ENCODE results near the gene PRR7.

Gene PRR7

DNA sequence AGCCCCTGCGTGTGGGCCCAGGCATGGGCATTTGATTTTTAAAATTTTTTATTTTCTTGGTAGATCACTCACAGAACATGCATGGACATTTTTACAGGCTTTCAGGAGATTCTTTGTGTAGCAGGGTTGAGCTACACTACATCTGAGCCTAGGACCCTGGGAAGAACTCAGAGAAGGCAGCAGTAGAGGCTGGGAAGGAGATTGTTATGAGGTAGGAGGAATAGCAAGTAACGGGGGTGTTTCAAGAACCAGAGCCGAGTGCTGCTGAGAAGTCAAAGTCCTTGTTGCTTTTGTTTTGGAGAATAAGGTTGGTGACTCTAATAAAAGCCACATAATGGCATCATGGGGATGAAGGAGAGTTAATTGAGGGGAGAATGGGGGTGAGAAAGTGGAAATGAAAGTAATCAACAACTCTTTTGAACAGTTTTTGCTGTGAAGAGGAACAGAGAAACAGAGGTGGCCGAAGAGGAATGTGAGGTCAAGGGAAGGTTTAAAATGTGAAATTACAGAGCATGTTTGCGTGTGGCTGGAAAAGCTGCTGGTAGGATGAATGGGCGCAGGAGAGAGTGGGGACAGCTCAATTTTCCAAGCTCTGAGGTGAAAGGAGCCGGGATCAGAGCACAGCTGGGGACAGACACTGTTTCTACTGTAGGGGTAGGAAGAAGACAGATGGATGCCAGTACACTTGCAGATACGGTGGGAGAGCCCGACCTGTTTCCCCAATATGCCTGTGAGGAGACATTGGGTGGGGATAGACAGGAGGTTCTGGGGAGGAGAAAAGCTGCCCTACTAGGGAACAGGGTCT lies 55.5 kb downstream of the PRR7 start:
- DNase-seq = peak in 1 of 2 donors; percentile 26

- DNase-seq = no peak
These were observed 56.3 kb downstream of the PRR7 start for GRCh38 chr5:177502886-177503285.

GRCh38 chr5:177503351-177504085 lies 56.9 kb downstream of the PRR7 start:
- no peak for DNase-seq

GRCh38 chr5:177504086-177505056 lies 57.8 kb downstream of the PRR7 start:
- no peak for DNase-seq

GRCh38 chr5:177505075-177505474 lies 58.5 kb downstream of the PRR7 start:
- no peak for DNase-seq
